GM19324 (cell line): ENCODE data around the gene CYB5R3.

Experiments
- ATAC-seq: cut with Tn5 transposase; IDR thresholded peaks from one replicate; pipeline ENCODE4 v1.9.1; 2021; ENCODE audit warnings: mild to moderate bottlenecking, moderate library complexity; ENCODE audit not compliant: unreplicated experiment, low FRiP score

Gene CYB5R3

GRCh38 chr22:42646569-42647525, 2.3 kb downstream of the CYB5R3 start:
- ATAC-seq, result no peak

GRCh38 chr22:42645938-42646568, 3.1 kb downstream of the CYB5R3 start:
- no peak for ATAC-seq

- no peak for ATAC-seq
These were observed 3.8 kb downstream of the CYB5R3 start for GRCh38 chr22:42645341-42645937.

GRCh38 chr22:42644422-42645340, 4.5 kb downstream of the CYB5R3 start:
- no peak for ATAC-seq

- no peak for ATAC-seq
These were observed 5.4 kb downstream of the CYB5R3 start for GRCh38 chr22:42643634-42644421.

- ATAC-seq, result no peak
These were observed 6.2 kb downstream of the CYB5R3 start for GRCh38 chr22:42642806-42643633.

- ATAC-seq, result no peak
These were observed 7.3 kb downstream of the CYB5R3 start for GRCh38 chr22:42641801-42642413.

- ATAC-seq, result no peak
These were observed 9.5 kb downstream of the CYB5R3 start for GRCh38 chr22:42639541-42640241.

- no peak for ATAC-seq
These were observed 11.6 kb downstream of the CYB5R3 start for GRCh38 chr22:42637555-42637954.

GRCh38 chr22:42636506-42636905, 12.7 kb downstream of the CYB5R3 start:
- ATAC-seq, result no peak

GRCh38 chr22:42635531-42635930, 13.7 kb downstream of the CYB5R3 start:
- ATAC-seq, result no peak

GRCh38 chr22:42633013-42633412, 16.2 kb downstream of the CYB5R3 start:
- ATAC-seq, result no peak

- no peak for ATAC-seq
These were observed 17.1 kb downstream of the CYB5R3 start for GRCh38 chr22:42632096-42632495.

GRCh38 chr22:42630901-42631602, 18.1 kb downstream of the CYB5R3 start:
- ATAC-seq, result no peak

GRCh38 chr22:42630211-42630610, 19.0 kb downstream of the CYB5R3 start:
- no peak for ATAC-seq

- no peak for ATAC-seq
These were observed 21.2 kb downstream of the CYB5R3 start for GRCh38 chr22:42627981-42628380.
